ENCODE measurements around the gene KIF24.

Gene KIF24

GRCh38 chr9:34328987-34329832 is at the start of gene KIF24, which contains the start of gene NUDT2:
Gene KIF24 (minus strand): TSS chr9:34329268. CDS start chr9:34311346, 17,922 bp downstream.
Gene NUDT2 (plus strand): TSS chr9:34329569. CDS start chr9:34339040, 9,471 bp downstream.
- TF ChIP-seq, protein P1, sequence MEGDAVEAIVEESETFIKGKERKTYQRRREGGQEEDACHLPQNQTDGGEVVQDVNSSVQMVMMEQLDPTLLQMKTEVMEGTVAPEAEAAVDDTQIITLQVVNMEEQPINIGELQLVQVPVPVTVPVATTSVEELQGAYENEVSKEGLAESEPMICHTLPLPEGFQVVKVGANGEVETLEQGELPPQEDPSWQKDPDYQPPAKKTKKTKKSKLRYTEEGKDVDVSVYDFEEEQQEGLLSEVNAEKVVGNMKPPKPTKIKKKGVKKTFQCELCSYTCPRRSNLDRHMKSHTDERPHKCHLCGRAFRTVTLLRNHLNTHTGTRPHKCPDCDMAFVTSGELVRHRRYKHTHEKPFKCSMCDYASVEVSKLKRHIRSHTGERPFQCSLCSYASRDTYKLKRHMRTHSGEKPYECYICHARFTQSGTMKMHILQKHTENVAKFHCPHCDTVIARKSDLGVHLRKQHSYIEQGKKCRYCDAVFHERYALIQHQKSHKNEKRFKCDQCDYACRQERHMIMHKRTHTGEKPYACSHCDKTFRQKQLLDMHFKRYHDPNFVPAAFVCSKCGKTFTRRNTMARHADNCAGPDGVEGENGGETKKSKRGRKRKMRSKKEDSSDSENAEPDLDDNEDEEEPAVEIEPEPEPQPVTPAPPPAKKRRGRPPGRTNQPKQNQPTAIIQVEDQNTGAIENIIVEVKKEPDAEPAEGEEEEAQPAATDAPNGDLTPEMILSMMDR (conservative IDR thresholded peaks at IDR 0.05; ENCODE audit: low read depth, low read length) = no peak
- peak; percentile 100 for DNase-seq (ENCODE audit: low read depth)
- H3K4me3 ChIP-seq (ENCODE audit: low read depth, low read length) = peak within 1 kb of the TSS; percentile 91

GRCh38 chr9:34378376-34379060 is 49.5 kb upstream of the KIF24 start:
- DNase-seq (ENCODE audit: low read depth) = no peak
- TF ChIP-seq, protein P1 (conservative IDR thresholded peaks at IDR 0.05; ENCODE audit: low read depth, low read length) = no peak
- no peak overlapping the region for H3K4me3 ChIP-seq (ENCODE audit: low read depth, low read length)

GRCh38 chr9:34377404-34377746 is 48.3 kb upstream of the KIF24 start:
- peak; percentile 14 for DNase-seq (ENCODE audit: low read depth)
- H3K4me3 ChIP-seq (ENCODE audit: low read depth, low read length) = peak overlapping the region; percentile 80
- TF ChIP-seq, protein P1 (conservative IDR thresholded peaks at IDR 0.05; ENCODE audit: low read depth, low read length) = no peak

- DNase-seq (ENCODE audit: low read depth) = peak; percentile 78
- H3K4me3 ChIP-seq (ENCODE audit: low read depth, low read length) = peak within 1 kb of the TSS; percentile 80
- TF ChIP-seq, protein P1 (conservative IDR thresholded peaks at IDR 0.05; ENCODE audit: low read depth, low read length) = no peak
These were observed 47.7 kb upstream of the KIF24 start, which contains the start of gene MYORG for GRCh38 chr9:34376596-34377403. Gene MYORG (minus strand): TSS chr9:34376898. CDS start chr9:34372943, 3,955 bp downstream.

- peak overlapping the region; percentile 80 for H3K4me3 ChIP-seq (ENCODE audit: low read depth, low read length)
- DNase-seq (ENCODE audit: low read depth) = peak; percentile 12
- TF ChIP-seq, protein P1 (conservative IDR thresholded peaks at IDR 0.05; ENCODE audit: low read depth, low read length) = peak; percentile 23
These were observed 47.0 kb upstream of the KIF24 start for GRCh38 chr9:34375901-34376595.

- DNase-seq (ENCODE audit: low read depth) = no peak
- TF ChIP-seq, protein P1 (conservative IDR thresholded peaks at IDR 0.05; ENCODE audit: low read depth, low read length) = no peak
- H3K4me3 ChIP-seq (ENCODE audit: low read depth, low read length) = no peak overlapping the region
These were observed 46.0 kb upstream of the KIF24 start for GRCh38 chr9:34374905-34375552.
